IMR-90 (cell line): ENCODE results near the gene ENOX1. TPM values are rescaled to one million over a fixed set of nuclear protein-coding genes. Genes with fewer than 3 reads are reported as not detected.

ENCODE experiments used
- ATAC-seq: fragments of 200-7000 bp; cut with Tn5 transposase; 2 replicates; pipeline ENCODE4 v1.9.1; 2020; ENCODE audit warnings: low read depth, mild to moderate bottlenecking, moderate library complexity
- BruUV-seq: library from RNA; stranded (reverse); fragments of 400-500 nt; replicated peaks from 2 replicates; lab custom pipeline; 2021; lab: Mats Ljungman, UMichigan
- CTCF ChIA-PET: fragments of 300-600 bp; formaldehyde crosslinking; extraction: SDS; loops from one replicate; lab custom pipeline; 2021; ENCODE audit warnings: antibody characterized with exemption; lab: Yijun Ruan, JAX
- POLR2A ChIA-PET: fragments of 300-600 bp; sonication (Branson Sonifier 250); formaldehyde crosslinking; loops from one replicate; lab custom pipeline; 2022; ENCODE audit warnings: antibody characterized with exemption; ENCODE audit not compliant: unreplicated experiment; lab: Charles Lee
- DNase-seq: peaks from one replicate; pipeline ENCODE4 v3.0.0; 2013
- H2AFZ ChIP-seq: replicated peaks from 2 replicates; pipeline ENCODE3; 2013; ENCODE audit warnings: low read length, mild to moderate bottlenecking; ENCODE audit not compliant: poor library complexity
- H2AK5ac ChIP-seq: 2 replicates; pipeline ENCODE4 v1.6.1; 2013; ENCODE audit warnings: low read depth, low read length, inconsistent platforms
- H2AK9ac ChIP-seq: replicated peaks from 2 replicates; pipeline ENCODE3; 2013; ENCODE audit warnings: mild to moderate bottlenecking, low read depth, low read length, moderate library complexity; ENCODE audit not compliant: poor library complexity
- H2BK120ac ChIP-seq: 2 replicates; pipeline ENCODE4 v1.6.1; 2013; ENCODE audit warnings: low read depth, low read length, inconsistent platforms
- H2BK15ac ChIP-seq: 3 replicates; pipeline ENCODE4 v1.6.1; 2013; ENCODE audit warnings: low read depth, low read length, inconsistent platforms
- H2BK20ac ChIP-seq: 2 replicates; pipeline ENCODE4 v1.6.1; 2013; ENCODE audit warnings: low read depth, mild to moderate bottlenecking, inconsistent platforms, low read length, moderate library complexity
- H2BK5ac ChIP-seq: 2 replicates; pipeline ENCODE4 v1.6.1; 2013; ENCODE audit warnings: mild to moderate bottlenecking, low read depth, low read length, inconsistent platforms; ENCODE audit not compliant: poor library complexity, severe bottlenecking
- H3K14ac ChIP-seq: replicated peaks from 2 replicates; pipeline ENCODE4 v1.6.1; 2013; ENCODE audit warnings: low read depth, low read length, inconsistent platforms
- H3K18ac ChIP-seq: 2 replicates; pipeline ENCODE4 v1.6.1; 2013; ENCODE audit warnings: low read depth, low read length, control low read depth
- H3K23ac ChIP-seq: 2 replicates; pipeline ENCODE4 v1.6.1; 2013; ENCODE audit warnings: low read depth, low read length, inconsistent platforms
- H3K27ac ChIP-seq: 2 replicates; pipeline ENCODE4 v1.5.1; 2013; ENCODE audit warnings: mild to moderate bottlenecking, control low read depth, low read length; ENCODE audit not compliant: insufficient read depth
- H3K27me3 ChIP-seq: 2 replicates; pipeline ENCODE4 v1.6.1; 2013; ENCODE audit warnings: low read length; ENCODE audit not compliant: control insufficient read depth, insufficient read depth
- H3K36me3 ChIP-seq: 2 replicates; pipeline ENCODE4 v1.6.1; 2013; ENCODE audit warnings: low read length, mixed read lengths; ENCODE audit not compliant: control insufficient read depth, insufficient read depth
- H3K4ac ChIP-seq: 2 replicates; pipeline ENCODE4 v1.6.1; 2013; ENCODE audit warnings: low read depth, low read length, inconsistent platforms
- H3K4me1 ChIP-seq: 2 replicates; pipeline ENCODE4 v1.6.1; 2013; ENCODE audit warnings: low read length, mixed read lengths; ENCODE audit not compliant: control insufficient read depth, insufficient read depth
- H3K4me2 ChIP-seq: 2 replicates; pipeline ENCODE4 v1.6.1; 2013; ENCODE audit warnings: low read depth, mild to moderate bottlenecking, control low read depth, low read length, moderate library complexity
- H3K4me3 ChIP-seq: 2 replicates; pipeline ENCODE4 v1.5.1; 2013; ENCODE audit warnings: low read depth, mild to moderate bottlenecking, control low read depth, low read length, moderate library complexity; ENCODE audit not compliant: insufficient read depth
- H3K56ac ChIP-seq: 2 replicates; pipeline ENCODE4 v1.6.1; 2013; ENCODE audit warnings: low read length, inconsistent platforms; ENCODE audit not compliant: insufficient read depth; ENCODE audit errors: extremely low read depth
- H3K79me1 ChIP-seq, 2 experiments: 2 replicates each; pipeline ENCODE4 v1.6.1; 2013; ENCODE audit warnings: low read length in 2 of 2, inconsistent platforms in 1 of 2, low read depth in 1 of 2
- H3K9ac ChIP-seq: 2 replicates; pipeline ENCODE4 v1.6.1; 2013; ENCODE audit warnings: low read depth, low read length, control low read depth
- H3K9me1 ChIP-seq: 2 replicates; pipeline ENCODE4 v1.6.1; 2013; ENCODE audit warnings: low read length, inconsistent platforms; ENCODE audit not compliant: insufficient read depth
- H3K9me3 ChIP-seq: 2 replicates; pipeline ENCODE4 v1.6.1; 2013; ENCODE audit warnings: low read length; ENCODE audit not compliant: control insufficient read depth, insufficient read depth
- H4K20me1 ChIP-seq: 2 replicates; pipeline ENCODE4 v1.6.1; 2013; ENCODE audit warnings: low read length, inconsistent platforms; ENCODE audit not compliant: insufficient read depth
- H4K5ac ChIP-seq: 2 replicates; pipeline ENCODE4 v1.6.1; 2013; ENCODE audit warnings: mild to moderate bottlenecking, low read depth, low read length, control low read depth
- H4K8ac ChIP-seq, 2 experiments: 2 replicates each; pipeline ENCODE4 v1.6.1; 2013; ENCODE audit warnings: low read depth in 2 of 2, low read length in 2 of 2, control low read depth in 1 of 2, inconsistent platforms in 1 of 2
- H4K91ac ChIP-seq: 2 replicates; pipeline ENCODE4 v1.6.1; 2013; ENCODE audit warnings: low read depth, low read length, inconsistent platforms; ENCODE audit not compliant: insufficient read depth
- BHLHE40 ChIP-seq: fragments of 150-350 bp; IDR thresholded peaks from 2 replicates; pipeline ENCODE4 v1.6.1; 2016; ENCODE audit warnings: mild to moderate bottlenecking, low read depth, low read length
- CEBPB ChIP-seq: IDR thresholded peaks from 2 replicates; pipeline ENCODE4 v1.6.1; 2012; ENCODE audit warnings: low read depth, low read length, improper control_type of control experiment
- MAFK ChIP-seq: IDR thresholded peaks from 2 replicates; pipeline ENCODE4 v1.6.1; 2012; ENCODE audit warnings: low read depth, low read length, improper control_type of control experiment
- MAZ ChIP-seq: IDR thresholded peaks from 2 replicates; pipeline ENCODE4 v1.6.1; 2012; ENCODE audit warnings: low read depth, mild to moderate bottlenecking, low read length, improper control_type of control experiment, moderate library complexity, borderline replicate concordance
- POLR2A ChIP-seq: IDR thresholded peaks from 2 replicates; pipeline ENCODE4 v1.6.1; 2012; ENCODE audit warnings: mild to moderate bottlenecking, low read depth, low read length
- SMC3 ChIP-seq: fragments of 150-350 bp; IDR thresholded peaks from 2 replicates; pipeline ENCODE4 v1.6.1; 2016; ENCODE audit warnings: low read depth, mild to moderate bottlenecking, antibody characterized with exemption, low read length, moderate library complexity
- WGBS, 2 experiments: methylation state at CpG; one replicate each; pipeline versions ENCODE4 v1.1.5 to v1.1.7; 2013; ENCODE audit warnings: missing lambda C conversion rate in 2 of 2; ENCODE audit not compliant: insufficient read length in 1 of 2; ENCODE audit errors: extremely low coverage in 2 of 2; 5-methylcytosine and 5-hydroxymethylcytosine counted together
- dilution Hi-C: fragments of 300-500 bp; cut with HindIII; formaldehyde crosslinking; loops from one replicate; pipeline ENCODE4 v1.14.3; 2018; ENCODE audit warnings: low sequenced_read_pairs; ENCODE audit not compliant: unreplicated experiment
- in situ Hi-C: fragments of 300-500 bp; cut with MboI; formaldehyde crosslinking; loops from 3 replicates; pipeline ENCODE4 v1.14.3; 2019; ENCODE audit warnings: low sequenced_read_pairs, inconsistent platforms, mixed read lengths
- intact Hi-C: fragments of 100-400 bp; cut with micrococcal nuclease; formaldehyde crosslinking; loops from 2 replicates; pipeline ENCODE4 v1.10.0; 2022
- polyA plus RNA-seq, 3 experiments: library from polyadenylated mRNA; depleted of rRNA; stranded (reverse); fragments of >200 nt; gene quantifications; 2 replicates each; pipeline ENCODE4 v1.2.3, GENCODE V29; 2012; ENCODE audit warnings: low replicate concordance in 1 of 3
- total RNA-seq: library from RNA; depleted of rRNA; stranded (reverse); fragments of >200 nt; gene quantifications from 2 replicates; pipeline ENCODE4 v1.2.3, GENCODE V29; 2012

The ENOX1 gene
- total and polyA plus RNA-seq, 2 of the 4 experiments (the other 2 are of a cell fraction) = 0.99 to 1.3 TPM

GRCh38 chr13:43573802-43574514 lies 212.8 kb downstream of the ENOX1 start:
- no peak overlapping the region for H3K4ac ChIP-seq
- no peak overlapping the region for H2BK120ac ChIP-seq
- no peak overlapping the region for H2AK5ac ChIP-seq
- no peak overlapping the region for H3K4me2 ChIP-seq
- H3K4me1 ChIP-seq = peaks cover 7% of the 10 kb centered on the region
- no peak overlapping the region for H2BK5ac ChIP-seq
- H4K5ac ChIP-seq = no peak overlapping the region
- H3K18ac ChIP-seq = no peak overlapping the region
- H2AFZ ChIP-seq = no peak overlapping the region
- no peak overlapping the region for H2BK20ac ChIP-seq
- H2BK15ac ChIP-seq = no peak overlapping the region
- 100% methylated on average over 2 of the region's 6 CpGs; no CpG with 5 or more reads in 1 of the 2 experiments for WGBS, 2 experiments
- no peak overlapping the region for H4K91ac ChIP-seq
- no peaks in the 10 kb centered on the region for H3K79me1 ChIP-seq
- POLR2A ChIA-PET = no interaction called here
- H4K20me1 ChIP-seq = no peaks in the 10 kb centered on the region
- no peaks in the 10 kb centered on the region for H3K36me3 ChIP-seq
- H3K27ac ChIP-seq = no peak overlapping the region
- dilution Hi-C loops = no loop called here
- H3K9me1 ChIP-seq = 0 out of 2 replicates have a peak, but pooled peaks cover 2% of the 10 kb centered on the region
- intact Hi-C loops = no loop called here
- H3K4me3 ChIP-seq = no peak overlapping the region
- BruUV-seq = no TSS peak
- no peak overlapping the region for H3K9ac ChIP-seq
- H3K9me3 ChIP-seq = no peaks in the 10 kb centered on the region
- H3K23ac ChIP-seq = no peak overlapping the region; the same call in 1 of the 2 replicates
- no peak overlapping the region for H4K8ac ChIP-seq
- no peak overlapping the region for H3K56ac ChIP-seq
- CTCF ChIA-PET = no interaction called here
- no peak overlapping the region for H3K14ac ChIP-seq
- ATAC-seq = no peak
- TF ChIP-seq POLR2A (no peak), MAZ (no peak), SMC3 (no peak), CEBPB (peak; percentile 59), BHLHE40 (no peak), MAFK (no peak)
- no peaks in the 10 kb centered on the region; the same call in 1 of the 2 replicates for H3K27me3 ChIP-seq
- in situ Hi-C loops = no loop called here
- no peak for DNase-seq
- H2AK9ac ChIP-seq = no peak overlapping the region
